HepG2 (cell line): ENCODE data around the gene RORB.

Experiments used
- NFIC ChIP-seq: IDR thresholded peaks from 2 replicates; pipeline ENCODE4 v1.6.1; 2012; ENCODE audit warnings: mild to moderate bottlenecking, low read length, inconsistent platforms
- NFKBIZ ChIP-seq: IDR thresholded peaks from 2 replicates; pipeline ENCODE4 v1.6.1; 2018; ENCODE audit warnings: missing genetic modification reagents, missing compliant biosample characterization
- NONO ChIP-seq, 2 experiments: fragments of 450-650 bp in 1 of 2; sonication (generic) in 1 of 2; formaldehyde crosslinking in 1 of 2; IDR thresholded peaks in 1 of 2; conservative IDR thresholded peaks in 1 of 2; 2 replicates each; pipeline versions ENCODE4 v1.6.1 to v1.8.0; 2017 to 2022; ENCODE audit warnings: mild to moderate bottlenecking in 1 of 2, missing genetic modification reagents in 1 of 2, moderate library complexity in 1 of 2
- PAX8 ChIP-seq: sonication (generic); formaldehyde crosslinking; IDR thresholded peaks from 2 replicates; pipeline ENCODE4 v1.8.0; 2022; ENCODE audit warnings: mild to moderate bottlenecking, missing genetic modification reagents, borderline replicate concordance
- SMAD1 ChIP-seq: sonication (generic); formaldehyde crosslinking; IDR thresholded peaks from 2 replicates; pipeline ENCODE4 v1.4.0; 2020; ENCODE audit warnings: missing genetic modification reagents, low read depth, mild to moderate bottlenecking, borderline replicate concordance
- ZBTB1 ChIP-seq: sonication (generic); formaldehyde crosslinking; IDR thresholded peaks from 2 replicates; pipeline ENCODE4 v1.4.0; 2020; ENCODE audit warnings: missing genetic modification reagents, borderline replicate concordance
- ZKSCAN8 ChIP-seq: IDR thresholded peaks from 2 replicates; pipeline ENCODE4 v1.6.1; 2016; ENCODE audit warnings: borderline replicate concordance, missing genetic modification reagents, missing compliant biosample characterization
- TF ChIP-seq, protein P1 (sequence below): sonication (generic); formaldehyde crosslinking; IDR thresholded peaks from 2 replicates; pipeline ENCODE4 v1.5.0; 2020; ENCODE audit warnings: mild to moderate bottlenecking, missing genetic modification reagents, moderate library complexity
- TF ChIP-seq, protein P2 (sequence below): sonication (generic); formaldehyde crosslinking; IDR thresholded peaks from 2 replicates; pipeline ENCODE4 v1.4.0; 2020; ENCODE audit warnings: missing genetic modification reagents

DNA sequence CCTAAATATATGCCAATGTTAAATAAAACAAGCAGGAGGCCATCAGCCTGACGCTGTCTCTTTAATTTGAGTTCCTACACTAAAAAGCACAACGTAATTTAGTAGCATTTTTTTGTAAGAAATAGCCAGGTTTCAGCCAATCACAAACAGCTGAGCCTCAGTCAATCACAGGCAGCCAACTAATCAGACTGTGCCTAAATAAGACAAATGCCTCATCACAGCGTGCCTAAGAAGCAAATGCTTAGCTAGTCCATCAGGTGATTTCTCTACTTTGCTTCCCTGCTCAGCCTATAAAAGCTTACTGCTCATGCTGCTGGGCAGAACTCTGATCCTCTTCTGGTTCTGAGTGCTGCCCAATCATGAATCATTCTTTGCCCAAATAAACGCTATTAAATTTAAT lies 38.3 kb upstream of the RORB start:
- TF ChIP-seq SMAD1 (CRISPR knock-in tag) (no peak), ZKSCAN8 (CRISPR knock-in tag) (no peak), ZBTB1 (no peak), NONO (IDR thresholded peaks at IDR 0.05) (no peak), NONO (CRISPR knock-in tag; conservative IDR thresholded peaks at IDR 0.05) (no peak), NFIC (no peak), NFKBIZ (CRISPR knock-in tag) (no peak), PAX8 (CRISPR knock-in tag) (no peak)
- TF ChIP-seq, protein P1, sequence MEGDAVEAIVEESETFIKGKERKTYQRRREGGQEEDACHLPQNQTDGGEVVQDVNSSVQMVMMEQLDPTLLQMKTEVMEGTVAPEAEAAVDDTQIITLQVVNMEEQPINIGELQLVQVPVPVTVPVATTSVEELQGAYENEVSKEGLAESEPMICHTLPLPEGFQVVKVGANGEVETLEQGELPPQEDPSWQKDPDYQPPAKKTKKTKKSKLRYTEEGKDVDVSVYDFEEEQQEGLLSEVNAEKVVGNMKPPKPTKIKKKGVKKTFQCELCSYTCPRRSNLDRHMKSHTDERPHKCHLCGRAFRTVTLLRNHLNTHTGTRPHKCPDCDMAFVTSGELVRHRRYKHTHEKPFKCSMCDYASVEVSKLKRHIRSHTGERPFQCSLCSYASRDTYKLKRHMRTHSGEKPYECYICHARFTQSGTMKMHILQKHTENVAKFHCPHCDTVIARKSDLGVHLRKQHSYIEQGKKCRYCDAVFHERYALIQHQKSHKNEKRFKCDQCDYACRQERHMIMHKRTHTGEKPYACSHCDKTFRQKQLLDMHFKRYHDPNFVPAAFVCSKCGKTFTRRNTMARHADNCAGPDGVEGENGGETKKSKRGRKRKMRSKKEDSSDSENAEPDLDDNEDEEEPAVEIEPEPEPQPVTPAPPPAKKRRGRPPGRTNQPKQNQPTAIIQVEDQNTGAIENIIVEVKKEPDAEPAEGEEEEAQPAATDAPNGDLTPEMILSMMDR (CRISPR knock-in tag): no peak
- TF ChIP-seq, protein P2, sequence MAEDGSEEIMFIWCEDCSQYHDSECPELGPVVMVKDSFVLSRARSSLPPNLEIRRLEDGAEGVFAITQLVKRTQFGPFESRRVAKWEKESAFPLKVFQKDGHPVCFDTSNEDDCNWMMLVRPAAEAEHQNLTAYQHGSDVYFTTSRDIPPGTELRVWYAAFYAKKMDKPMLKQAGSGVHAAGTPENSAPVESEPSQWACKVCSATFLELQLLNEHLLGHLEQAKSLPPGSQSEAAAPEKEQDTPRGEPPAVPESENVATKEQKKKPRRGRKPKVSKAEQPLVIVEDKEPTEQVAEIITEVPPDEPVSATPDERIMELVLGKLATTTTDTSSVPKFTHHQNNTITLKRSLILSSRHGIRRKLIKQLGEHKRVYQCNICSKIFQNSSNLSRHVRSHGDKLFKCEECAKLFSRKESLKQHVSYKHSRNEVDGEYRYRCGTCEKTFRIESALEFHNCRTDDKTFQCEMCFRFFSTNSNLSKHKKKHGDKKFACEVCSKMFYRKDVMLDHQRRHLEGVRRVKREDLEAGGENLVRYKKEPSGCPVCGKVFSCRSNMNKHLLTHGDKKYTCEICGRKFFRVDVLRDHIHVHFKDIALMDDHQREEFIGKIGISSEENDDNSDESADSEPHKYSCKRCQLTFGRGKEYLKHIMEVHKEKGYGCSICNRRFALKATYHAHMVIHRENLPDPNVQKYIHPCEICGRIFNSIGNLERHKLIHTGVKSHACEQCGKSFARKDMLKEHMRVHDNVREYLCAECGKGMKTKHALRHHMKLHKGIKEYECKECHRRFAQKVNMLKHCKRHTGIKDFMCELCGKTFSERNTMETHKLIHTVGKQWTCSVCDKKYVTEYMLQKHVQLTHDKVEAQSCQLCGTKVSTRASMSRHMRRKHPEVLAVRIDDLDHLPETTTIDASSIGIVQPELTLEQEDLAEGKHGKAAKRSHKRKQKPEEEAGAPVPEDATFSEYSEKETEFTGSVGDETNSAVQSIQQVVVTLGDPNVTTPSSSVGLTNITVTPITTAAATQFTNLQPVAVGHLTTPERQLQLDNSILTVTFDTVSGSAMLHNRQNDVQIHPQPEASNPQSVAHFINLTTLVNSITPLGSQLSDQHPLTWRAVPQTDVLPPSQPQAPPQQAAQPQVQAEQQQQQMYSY (CRISPR knock-in tag): no peak
